CD14-positive monocyte (primary cell): ENCODE measurements around the gene RFX1. TPM values are rescaled to one million over a fixed set of nuclear protein-coding genes. Genes with fewer than 3 reads are reported as not detected.

Experiments
- DNase-seq, 3 donors: peaks; one replicate each; pipeline ENCODE4 v3.0.0-alpha.2; 2011 to 2022
- H2AFZ ChIP-seq: 2 replicates; pipeline ENCODE4 v1.6.0; 2012; ENCODE audit warnings: mild to moderate bottlenecking, low read depth, low read length, inconsistent platforms; ENCODE audit not compliant: insufficient read depth, poor library complexity, severe bottlenecking
- H3K27ac ChIP-seq, 2 donors: 1 replicate in 1 of 2; 2 replicates in 1 of 2; pipeline ENCODE4 v1.5.1; 2012 to 2013; ENCODE audit warnings: low read length in 2 of 2, control low read depth in 1 of 2, inconsistent platforms in 1 of 2, low read depth in 1 of 2, mild to moderate bottlenecking in 1 of 2
- H3K27me3 ChIP-seq, 2 donors: one replicate each; pipeline versions ENCODE4 v1.6.0 to v1.6.1; 2011 to 2013; ENCODE audit warnings: low read length in 2 of 2; ENCODE audit not compliant: control insufficient read depth in 2 of 2, insufficient read depth in 2 of 2
- H3K36me3 ChIP-seq, 2 donors: replicated peaks in 1 of 2; 1 replicate in 1 of 2; 2 replicates in 1 of 2; pipeline versions ENCODE4 v1.5.1 to v1.6.1; 2012 to 2013; ENCODE audit warnings: low read length in 2 of 2, control low read depth in 1 of 2, inconsistent platforms in 1 of 2, mild to moderate bottlenecking in 1 of 2; ENCODE audit not compliant: insufficient read depth in 2 of 2, control insufficient read depth in 1 of 2
- H3K4me1 ChIP-seq, 2 donors: 1 replicate in 1 of 2; 2 replicates in 1 of 2; pipeline versions ENCODE4 v1.5.1 to v1.6.1; 2012 to 2013; ENCODE audit warnings: low read length in 2 of 2, control low read depth in 1 of 2, inconsistent platforms in 1 of 2, mild to moderate bottlenecking in 1 of 2, moderate library complexity in 1 of 2; ENCODE audit not compliant: insufficient read depth in 2 of 2, control insufficient read depth in 1 of 2
- H3K4me2 ChIP-seq: replicated peaks from 2 replicates; pipeline ENCODE3; 2012; ENCODE audit warnings: low read length, moderate library complexity, mild to moderate bottlenecking; ENCODE audit not compliant: poor library complexity, severe bottlenecking; ENCODE audit errors: extremely low read depth
- H3K4me3 ChIP-seq, 3 experiments: fragments of 200-600 bp in 1 of 3; sonication (generic) in 1 of 3; replicated peaks in 1 of 3; 1 replicate in 2 of 3; 2 replicates in 1 of 3; pipeline ENCODE4 v1.5.1; 2011 to 2013; ENCODE audit warnings: low read length in 3 of 3, mild to moderate bottlenecking in 3 of 3, control low read depth in 2 of 3, low read depth in 2 of 3, inconsistent platforms in 1 of 3, moderate library complexity in 1 of 3
- H3K79me2 ChIP-seq: 2 replicates; pipeline ENCODE4 v1.6.0; 2012; ENCODE audit warnings: mild to moderate bottlenecking, control low read depth, inconsistent platforms, low read length, moderate library complexity; ENCODE audit not compliant: insufficient read depth
- H3K9ac ChIP-seq: 2 replicates; pipeline ENCODE4 v1.6.0; 2017; ENCODE audit warnings: low read length, mild to moderate bottlenecking; ENCODE audit not compliant: insufficient read depth, poor library complexity, severe bottlenecking
- H3K9me3 ChIP-seq, 2 donors: replicated peaks in 1 of 2; 1 replicate in 1 of 2; 2 replicates in 1 of 2; pipeline versions ENCODE4 v1.5.1 to v1.6.1; 2012 to 2013; ENCODE audit warnings: low read length in 2 of 2, control low read depth in 1 of 2; ENCODE audit not compliant: control insufficient read depth in 1 of 2, insufficient read depth in 1 of 2
- H4K20me1 ChIP-seq: 2 replicates; pipeline ENCODE4 v1.6.0; 2012; ENCODE audit warnings: mild to moderate bottlenecking, low read length, control low read depth, moderate library complexity; ENCODE audit not compliant: insufficient read depth
- H3K27ac Mint-ChIP-seq, 7 donors: one replicate each; pipeline ENCODE4 v1.8.0; 2020; ENCODE audit warnings: mild to moderate bottlenecking in 7 of 7, mixed read lengths in 7 of 7, moderate library complexity in 6 of 7, inconsistent platforms in 2 of 7
- H3K27me3 Mint-ChIP-seq, 3 donors: one replicate each; pipeline ENCODE4 v1.8.0; 2021 to 2022; ENCODE audit warnings: low read depth in 3 of 3, mild to moderate bottlenecking in 3 of 3, mixed read lengths in 3 of 3, moderate library complexity in 3 of 3, inconsistent platforms in 1 of 3
- H3K36me3 Mint-ChIP-seq, 2 donors: one replicate each; pipeline ENCODE4 v1.8.0; 2020; ENCODE audit warnings: mixed read lengths in 2 of 2, inconsistent platforms in 1 of 2, mild to moderate bottlenecking in 1 of 2
- H3K4me1 Mint-ChIP-seq: one replicate; pipeline ENCODE4 v1.8.0; 2020; ENCODE audit warnings: mild to moderate bottlenecking, mixed read lengths
- H3K4me3 Mint-ChIP-seq, 2 donors: one replicate each; pipeline ENCODE4 v1.8.0; 2020; ENCODE audit warnings: mild to moderate bottlenecking in 2 of 2, mixed read lengths in 2 of 2, moderate library complexity in 1 of 2
- H3K9me3 Mint-ChIP-seq, 7 donors: one replicate each; pipeline ENCODE4 v1.8.0; 2020 to 2022; ENCODE audit warnings: mixed read lengths in 7 of 7, mild to moderate bottlenecking in 6 of 7, moderate library complexity in 6 of 7, inconsistent platforms in 2 of 7
- CTCF ChIP-seq: fragments of 200-600 bp; IDR thresholded peaks from one replicate; pipeline ENCODE4 v1.8.0; 2022; ENCODE audit warnings: antibody characterized with exemption, mild to moderate bottlenecking
- WGBS: methylation state at CpG from one replicate; pipeline ENCODE4 v1.1.5; 2013; ENCODE audit warnings: missing lambda C conversion rate; ENCODE audit not compliant: insufficient coverage; 5-methylcytosine and 5-hydroxymethylcytosine counted together
- intact Hi-C, 2 donors: fragments of 100-400 bp; cut with micrococcal nuclease; formaldehyde crosslinking; loops; one replicate each; pipeline versions ENCODE4 v1.15.0 to v1.15.1; 2023
- polyA plus RNA-seq, 3 donors: library from polyadenylated mRNA; depleted of rRNA in 1 of 3; unstranded in 2 of 3; stranded (reverse) in 1 of 3; fragments of 300-500 nt in 2 of 3; fragments of >200 nt in 1 of 3; fragmentation: Illumina TruSeq in 2 of 3; gene quantifications; 1 replicate in 2 of 3; 2 replicates in 1 of 3; pipeline ENCODE4 v1.2.3, GENCODE V29; 2012 to 2021

RFX1 gene
- polyA plus RNA-seq, 3 donors: 0.89 to 12.8 (median 0.95) TPM

- peaks cover 11% of the 10 kb centered on the region for H3K4me1 Mint-ChIP-seq
- DNase-seq: no peak
- peak overlapping the region in 3 of 7 donors; percentile 13 to 68 (median 20) for H3K27ac Mint-ChIP-seq
- no peak for TF ChIP-seq CTCF
- Histone ChIP-seq H2AFZ (no peak overlapping the region), H3K9me3 (no peaks in the 10 kb centered on the region), H3K4me2 (no peak overlapping the region), H3K4me1 (peaks cover 0 to 3% of the 10 kb centered on the region in 2 donors), H3K79me2 (peaks cover 52% of the 10 kb centered on the region), H3K36me3 (peaks cover 40 to 75% of the 10 kb centered on the region in 2 donors), H3K27ac (peak overlapping the region in 1 of 2 donors; percentile 31), H3K4me3 (no peak overlapping the region), H4K20me1 (peaks cover 7% of the 10 kb centered on the region), H3K9ac (no peak overlapping the region), H3K27me3 (no peaks in the 10 kb centered on the region)
- peaks cover 56 to 77% of the 10 kb centered on the region in 2 donors for H3K36me3 Mint-ChIP-seq
- peaks cover 0 to 6% (median 0%) of the 10 kb centered on the region in 3 donors for H3K27me3 Mint-ChIP-seq
- 95% methylated on average over 17 of the region's 22 CpGs for WGBS
- no peak overlapping the region for H3K4me3 Mint-ChIP-seq
- H3K9me3 Mint-ChIP-seq: peaks cover 0 to under 1% (median 0%) of the 10 kb centered on the region in 7 donors
- intact Hi-C loops: no loop called here
Measured at GRCh38 chr19:13993590-13994300, 12.4 kb downstream of the RFX1 start.

- no peak overlapping the region for H2AFZ ChIP-seq
- no peak overlapping the region for H3K27ac ChIP-seq
- TF ChIP-seq CTCF: no peak
- no peak for DNase-seq
- H3K9ac ChIP-seq: no peak overlapping the region
- no peak overlapping the region for H3K4me2 ChIP-seq
- WGBS: 100% methylated on average over 6 of the region's 7 CpGs
- Mint-ChIP-seq H3K27ac (peak overlapping the region in 3 of 7 donors; percentile 42 to 79 (median 70)), H3K27me3 (peaks cover 0 to 6% (median 0%) of the 10 kb centered on the region in 3 donors), H3K9me3 (no peaks in the 10 kb centered on the region), H3K4me3 (no peak overlapping the region), H3K4me1 (peaks cover 28% of the 10 kb centered on the region), H3K36me3 (peaks cover 43 to 68% of the 10 kb centered on the region in 2 donors)
- H4K20me1 ChIP-seq: peaks cover 3% of the 10 kb centered on the region
- H3K4me1 ChIP-seq: peaks cover 15 to 20% of the 10 kb centered on the region in 2 donors
- no peaks in the 10 kb centered on the region for H3K27me3 ChIP-seq
- H3K79me2 ChIP-seq: peaks cover 35% of the 10 kb centered on the region
- H3K9me3 ChIP-seq: no peaks in the 10 kb centered on the region
- peaks cover 33 to 58% of the 10 kb centered on the region in 2 donors for H3K36me3 ChIP-seq
- no peak overlapping the region for H3K4me3 ChIP-seq
- intact Hi-C loops: no loop called here
Measured at GRCh38 chr19:13992025-13992424, 14.1 kb downstream of the RFX1 start.
